Fibroblast of pulmonary artery (primary cell): ENCODE measurements around the gene SGO2.
A peak's percentile ranks its signal among the peaks of the same experiment; 100 is the strongest.

Experiments
- DNase-seq: peaks from one replicate; pipeline ENCODE4 v3.0.0-alpha.2; 2010; ENCODE audit warnings: low read depth
- H3K4me3 ChIP-seq: replicated peaks from 2 replicates; pipeline ENCODE4 v1.5.1; 2011; ENCODE audit warnings: low read depth, mild to moderate bottlenecking, control low read depth, low read length, moderate library complexity
- TF ChIP-seq, protein P1 (sequence below): IDR thresholded peaks from 2 replicates; pipeline ENCODE4 v1.5.1; 2011; ENCODE audit warnings: mild to moderate bottlenecking, control low read depth, low read length, inconsistent platforms; ENCODE audit errors: missing control alignments

Gene SGO2

DNA sequence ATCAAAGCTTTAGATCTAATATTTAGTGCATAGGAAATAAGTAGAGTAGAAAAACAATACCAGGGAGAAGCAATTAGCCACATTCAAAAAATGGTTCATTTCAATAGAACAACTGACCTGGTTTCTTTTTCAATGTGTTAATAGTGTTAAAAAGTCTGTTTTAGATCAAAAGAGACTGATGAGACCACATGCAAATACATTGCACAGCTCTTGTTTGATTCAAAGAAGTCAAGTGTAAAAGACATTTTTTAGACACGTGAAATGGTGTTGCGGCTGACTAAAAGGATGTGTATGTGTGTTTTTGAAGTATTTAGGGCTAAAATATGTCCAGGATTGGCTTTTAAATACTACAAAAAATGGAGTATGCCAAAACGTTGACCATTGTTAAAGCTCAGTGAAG, 58.6 kb downstream of the SGO2 start:
- TF ChIP-seq, protein P1, sequence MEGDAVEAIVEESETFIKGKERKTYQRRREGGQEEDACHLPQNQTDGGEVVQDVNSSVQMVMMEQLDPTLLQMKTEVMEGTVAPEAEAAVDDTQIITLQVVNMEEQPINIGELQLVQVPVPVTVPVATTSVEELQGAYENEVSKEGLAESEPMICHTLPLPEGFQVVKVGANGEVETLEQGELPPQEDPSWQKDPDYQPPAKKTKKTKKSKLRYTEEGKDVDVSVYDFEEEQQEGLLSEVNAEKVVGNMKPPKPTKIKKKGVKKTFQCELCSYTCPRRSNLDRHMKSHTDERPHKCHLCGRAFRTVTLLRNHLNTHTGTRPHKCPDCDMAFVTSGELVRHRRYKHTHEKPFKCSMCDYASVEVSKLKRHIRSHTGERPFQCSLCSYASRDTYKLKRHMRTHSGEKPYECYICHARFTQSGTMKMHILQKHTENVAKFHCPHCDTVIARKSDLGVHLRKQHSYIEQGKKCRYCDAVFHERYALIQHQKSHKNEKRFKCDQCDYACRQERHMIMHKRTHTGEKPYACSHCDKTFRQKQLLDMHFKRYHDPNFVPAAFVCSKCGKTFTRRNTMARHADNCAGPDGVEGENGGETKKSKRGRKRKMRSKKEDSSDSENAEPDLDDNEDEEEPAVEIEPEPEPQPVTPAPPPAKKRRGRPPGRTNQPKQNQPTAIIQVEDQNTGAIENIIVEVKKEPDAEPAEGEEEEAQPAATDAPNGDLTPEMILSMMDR = no peak
- H3K4me3 ChIP-seq = no peak overlapping the region
- DNase-seq = no peak

DNA sequence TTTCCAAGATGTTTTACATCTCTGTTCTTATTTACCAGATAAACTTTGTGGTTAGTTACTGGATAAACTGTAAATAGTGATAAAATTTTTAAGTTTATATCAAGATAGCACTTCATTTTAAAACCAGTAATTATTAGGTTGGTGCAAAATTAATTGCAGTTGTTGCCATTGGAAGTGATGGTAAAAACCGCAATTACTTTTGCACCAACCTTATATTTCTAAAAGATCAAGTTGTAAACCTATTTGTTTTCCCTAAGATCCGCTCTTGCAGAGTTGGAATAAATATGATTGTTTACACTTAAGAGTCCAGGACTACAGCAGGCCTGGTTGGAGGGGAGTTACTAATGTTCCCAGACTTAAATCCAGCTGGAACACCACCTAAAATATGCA, 59.3 kb downstream of the SGO2 start:
- TF ChIP-seq, protein P1 = no peak
- peak overlapping the region; percentile 52 for H3K4me3 ChIP-seq
- DNase-seq = no peak

DNA sequence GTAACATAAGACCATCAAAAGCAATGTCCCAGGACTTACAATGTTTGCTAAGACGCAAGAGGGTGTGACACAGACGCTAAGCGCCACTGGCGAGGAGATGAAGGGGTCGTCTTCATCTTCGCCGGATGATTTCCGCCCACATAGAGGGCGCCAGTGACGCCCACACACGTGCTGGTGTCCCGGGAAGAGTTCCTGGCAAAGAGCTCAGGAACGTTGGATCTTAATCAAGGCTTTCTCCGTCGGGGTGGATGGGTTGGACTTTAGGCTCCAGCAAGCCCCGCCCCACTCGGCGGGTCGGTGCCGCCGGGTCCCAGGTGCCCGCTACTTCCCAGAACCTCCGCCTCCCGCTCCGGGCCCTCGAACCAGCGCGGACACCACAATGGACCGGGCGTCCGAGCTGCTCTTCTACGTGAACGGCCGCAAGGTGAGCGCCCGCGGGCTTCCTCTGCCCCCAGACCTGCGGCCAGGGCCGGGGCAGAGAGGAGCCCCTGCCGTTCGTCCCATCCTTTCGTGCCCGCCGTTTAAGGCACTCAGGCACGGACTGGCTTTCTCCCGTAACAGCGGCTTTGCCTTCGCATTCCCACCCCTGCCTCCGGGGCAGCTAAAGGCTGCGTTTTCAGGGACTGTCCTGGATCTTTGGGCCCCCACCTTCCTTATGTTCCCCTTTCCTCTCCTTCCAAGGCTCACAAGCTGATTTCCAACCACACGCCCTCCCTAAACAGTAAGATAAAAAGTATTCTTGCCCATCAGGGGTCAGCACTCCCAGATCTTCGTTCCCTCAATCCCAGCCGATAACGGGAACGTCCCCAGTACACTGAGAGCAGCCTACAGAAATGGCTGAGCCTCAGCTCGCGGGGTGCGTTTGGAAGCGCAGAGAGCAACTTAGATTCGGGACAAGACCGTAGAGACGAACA, 60.0 kb downstream of the SGO2 start, which contains the start of gene AOX1:
TSS of gene AOX1 (plus strand) at position 285 of the 914 bp plus-strand sequence. CDS start at position 380, 95 bp downstream.
- peak within 1 kb of the TSS; percentile 52 for H3K4me3 ChIP-seq
- DNase-seq = peak; percentile 64
- TF ChIP-seq, protein P1 = peak; percentile 18

DNA sequence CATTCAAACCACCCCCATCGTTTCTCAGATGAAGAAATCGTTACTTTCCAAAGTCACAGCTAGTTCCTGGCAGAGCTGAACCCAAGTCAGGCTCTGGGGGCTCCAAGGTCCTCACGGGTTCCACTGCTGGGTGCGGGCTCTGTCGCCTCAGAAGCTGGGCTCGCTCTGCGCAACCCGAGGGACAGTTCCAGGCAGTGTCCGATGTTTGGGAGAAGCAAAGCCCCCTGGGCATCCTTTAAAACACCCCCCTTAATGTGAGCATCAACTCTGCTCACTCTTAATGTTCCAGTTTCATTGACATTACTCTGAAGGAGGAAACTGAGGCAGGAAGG, 60.6 kb downstream of the SGO2 start:
- DNase-seq = no peak
- H3K4me3 ChIP-seq = peak overlapping the region; percentile 52
- TF ChIP-seq, protein P1 = no peak

DNA sequence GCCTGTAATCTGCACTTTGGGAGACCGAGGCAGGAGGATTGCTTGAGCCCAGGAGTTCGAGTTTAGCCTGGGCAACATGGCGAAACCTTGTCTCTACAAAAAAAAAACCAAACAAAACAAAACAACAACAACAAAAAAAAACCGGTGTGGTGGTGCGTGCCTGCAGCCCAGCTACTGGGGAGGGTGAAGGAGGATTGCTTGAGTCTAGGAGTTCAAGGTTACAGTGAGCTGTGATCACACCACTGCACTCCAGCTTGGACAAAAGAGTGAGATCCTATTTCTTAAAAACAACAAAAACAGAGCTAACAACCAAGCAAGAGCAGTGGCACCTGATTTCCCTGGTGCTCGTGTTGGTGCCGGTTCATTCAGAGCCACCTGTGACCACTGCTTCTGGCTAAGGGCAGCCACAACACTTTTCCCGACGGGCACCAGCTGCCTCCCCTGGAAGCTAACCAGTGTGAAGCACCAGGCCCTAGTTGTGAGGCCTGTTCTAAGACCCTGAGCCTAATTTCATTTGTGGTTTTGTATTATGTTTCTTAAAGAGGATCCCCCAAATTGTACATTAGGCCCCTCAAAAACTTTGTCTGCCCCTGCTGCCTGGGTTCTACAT, 61.1 kb downstream of the SGO2 start:
- TF ChIP-seq, protein P1 = no peak
- no peak overlapping the region for H3K4me3 ChIP-seq
- no peak for DNase-seq

DNA sequence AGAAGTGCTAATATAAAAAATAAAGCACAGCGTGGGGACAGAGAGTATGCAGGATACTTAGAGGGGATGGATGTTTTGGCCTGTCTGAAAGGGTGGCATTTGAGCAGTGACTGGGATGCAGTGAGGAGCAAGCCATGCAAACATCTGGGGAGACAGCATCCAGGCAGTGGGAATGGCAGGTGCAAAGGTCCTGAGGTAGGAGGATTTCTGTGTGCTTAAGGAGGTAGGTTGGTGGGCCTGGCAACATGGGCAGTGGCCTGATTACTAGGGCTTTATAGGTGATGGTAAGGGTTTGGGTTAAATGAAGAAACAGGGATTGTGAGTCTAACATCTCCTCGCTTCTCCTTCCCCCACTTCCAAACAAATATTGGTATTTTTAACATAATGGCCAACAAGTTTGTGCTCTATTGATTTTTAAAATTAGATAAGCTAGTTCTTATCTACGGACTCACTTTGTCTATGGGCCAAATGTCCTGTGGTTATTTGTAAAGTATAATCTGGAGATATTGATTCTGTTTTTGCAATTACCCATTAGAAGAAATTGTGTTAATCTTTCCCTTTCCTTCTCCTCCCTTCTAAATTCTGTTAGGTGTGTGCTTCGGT, 62.2 kb downstream of the SGO2 start:
- H3K4me3 ChIP-seq = no peak overlapping the region
- DNase-seq = no peak
- TF ChIP-seq, protein P1 = no peak
